Kidney (tissue), 14 donors: ENCODE data around the gene ACP1. TPM values are rescaled to one million over a fixed set of nuclear protein-coding genes. Genes with fewer than 3 reads are reported as not detected.

Source experiments
- DNase-seq, 5 donors: peaks; one replicate each; pipeline ENCODE4 v3.0.0-alpha.2; 2013 to 2020
- FAIRE-seq: peaks from 2 replicates; lab custom pipeline; 2012; peaks lifted over from hg19 to GRCh38; lab: Jason Lieb, UNC
- H3K27ac ChIP-seq, 2 donors: one replicate each; pipeline ENCODE4 v1.7.0; 2013; ENCODE audit warnings: low read depth in 2 of 2, low read length in 2 of 2, inconsistent platforms in 1 of 2
- H3K27me3 ChIP-seq: one replicate; pipeline ENCODE4 v1.7.1; 2013; ENCODE audit warnings: low read length, inconsistent platforms; ENCODE audit not compliant: control insufficient read depth, insufficient read depth
- H3K36me3 ChIP-seq, 3 donors: one replicate each; pipeline versions ENCODE4 v1.7.0 to v1.7.1; 2013; ENCODE audit warnings: low read length in 3 of 3, control low read depth in 1 of 3, inconsistent platforms in 1 of 3; ENCODE audit not compliant: insufficient read depth in 3 of 3, control insufficient read depth in 2 of 3
- H3K4me1 ChIP-seq, 3 donors: one replicate each; pipeline versions ENCODE4 v1.7.0 to v1.7.1; 2013; ENCODE audit warnings: low read length in 3 of 3, inconsistent platforms in 1 of 3, low read depth in 1 of 3; ENCODE audit not compliant: control insufficient read depth in 2 of 3, insufficient read depth in 2 of 3
- H3K4me3 ChIP-seq, 3 donors: one replicate each; pipeline versions ENCODE4 v1.7.0 to v1.8.1; 2013; ENCODE audit warnings: low read length in 3 of 3, control low read depth in 1 of 3, inconsistent platforms in 1 of 3
- H3K9ac ChIP-seq, 3 donors: one replicate each; pipeline versions ENCODE4 v1.7.0 to v1.7.1; 2013; ENCODE audit warnings: low read length in 3 of 3, control low read depth in 1 of 3, inconsistent platforms in 1 of 3
- H3K9me3 ChIP-seq, 3 donors: one replicate each; pipeline versions ENCODE4 v1.7.0 to v1.7.1; 2013; ENCODE audit warnings: low read length in 3 of 3, control low read depth in 1 of 3, inconsistent platforms in 1 of 3; ENCODE audit not compliant: control insufficient read depth in 2 of 3, insufficient read depth in 1 of 3
- intact Hi-C: fragments of 100-400 bp; cut with DNase I; formaldehyde crosslinking; loops from one replicate; pipeline ENCODE4 v1.11.1; 2022
- polyA plus RNA-seq: library from polyadenylated mRNA; stranded (reverse); fragments of 350-450 nt; fragmentation: Illumina TruSeq; extraction: RNeasy Lipid Tissue Mini Kit (QIAGEN cat#74804); gene quantifications from one replicate; pipeline ENCODE4 v1.2.3, GENCODE V29; 2014; ENCODE audit warnings: low read depth, low replicate concordance; ENCODE audit not compliant: insufficient read depth
- total RNA-seq: library from RNA; stranded (reverse); fragmentation: NEBNext Ultra II Directional; extraction: Animal tissue kit (Norgen Biotek cat#: 25700); gene quantifications from one replicate; pipeline ENCODE4 v1.2.1, GENCODE V29; 2021
- TF ChIP-seq, protein P1 (sequence below): IDR thresholded peaks from 3 replicates; pipeline ENCODE4 v1.5.1; 2012; ENCODE audit warnings: mild to moderate bottlenecking, moderate library complexity, borderline replicate concordance; ENCODE audit not compliant: insufficient read depth; ENCODE audit errors: extremely low read depth
- donor health status: control.
- donor health status: control.
- donor health status: control.
- donor health status: control.
- donor health status: control.
- donor health status: DM: yes; HTN: yes; CAD: no.
- donor health status: Normal renal cell carcinoma (clear cell type).

ACP1 gene
- total and polyA plus RNA-seq, 2 donors from 2014 or later, result 75.1 to 122 TPM

DNA sequence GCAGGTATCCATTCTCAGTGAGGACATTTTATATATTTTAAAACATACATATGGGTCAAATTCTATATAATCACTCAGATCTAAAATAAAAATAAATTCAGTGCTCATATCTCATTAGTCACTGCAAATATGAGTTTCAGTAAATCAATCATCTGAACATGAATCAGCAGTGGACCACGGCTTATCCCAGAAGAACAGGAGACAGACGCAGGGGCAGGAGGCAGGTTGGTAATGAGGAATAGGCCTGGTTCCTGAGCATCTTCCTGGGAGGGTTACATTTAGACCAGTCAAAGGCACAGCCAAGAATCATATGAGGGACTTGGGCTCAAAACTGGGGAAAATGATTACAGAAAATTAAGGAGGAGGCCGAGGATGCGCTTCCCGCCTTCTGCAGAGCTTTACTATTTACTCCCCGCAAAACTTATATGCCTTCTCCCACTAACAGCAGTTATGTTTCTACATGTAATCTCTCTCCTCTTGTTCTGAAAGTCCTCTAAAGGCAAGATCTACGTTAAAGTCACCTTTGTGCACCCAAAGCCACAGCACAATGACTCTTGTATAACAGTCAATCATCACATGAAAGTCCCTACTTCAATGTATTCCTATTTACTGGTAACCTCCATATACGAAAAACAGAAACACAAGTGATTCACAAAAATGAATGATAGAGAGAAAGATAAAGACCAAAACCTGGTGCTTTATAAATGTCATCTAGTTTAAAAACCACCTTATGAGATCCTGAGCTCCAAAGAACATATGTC is 36.0 kb upstream of the ACP1 start:
- FAIRE-seq (no peak), DNase-seq (no peak)
- intact Hi-C loops, result no loop called here
- Histone ChIP-seq H3K27ac (no peak overlapping the region), H3K9ac (no peak overlapping the region), H3K4me1 (no peaks in the 10 kb centered on the region), H3K4me3 (no peak overlapping the region), H3K9me3 (no peaks in the 10 kb centered on the region), H3K36me3 (peaks cover 8 to 39% (median 22%) of the 10 kb centered on the region in 3 donors), H3K27me3 (no peaks in the 10 kb centered on the region)
- TF ChIP-seq, protein P1, sequence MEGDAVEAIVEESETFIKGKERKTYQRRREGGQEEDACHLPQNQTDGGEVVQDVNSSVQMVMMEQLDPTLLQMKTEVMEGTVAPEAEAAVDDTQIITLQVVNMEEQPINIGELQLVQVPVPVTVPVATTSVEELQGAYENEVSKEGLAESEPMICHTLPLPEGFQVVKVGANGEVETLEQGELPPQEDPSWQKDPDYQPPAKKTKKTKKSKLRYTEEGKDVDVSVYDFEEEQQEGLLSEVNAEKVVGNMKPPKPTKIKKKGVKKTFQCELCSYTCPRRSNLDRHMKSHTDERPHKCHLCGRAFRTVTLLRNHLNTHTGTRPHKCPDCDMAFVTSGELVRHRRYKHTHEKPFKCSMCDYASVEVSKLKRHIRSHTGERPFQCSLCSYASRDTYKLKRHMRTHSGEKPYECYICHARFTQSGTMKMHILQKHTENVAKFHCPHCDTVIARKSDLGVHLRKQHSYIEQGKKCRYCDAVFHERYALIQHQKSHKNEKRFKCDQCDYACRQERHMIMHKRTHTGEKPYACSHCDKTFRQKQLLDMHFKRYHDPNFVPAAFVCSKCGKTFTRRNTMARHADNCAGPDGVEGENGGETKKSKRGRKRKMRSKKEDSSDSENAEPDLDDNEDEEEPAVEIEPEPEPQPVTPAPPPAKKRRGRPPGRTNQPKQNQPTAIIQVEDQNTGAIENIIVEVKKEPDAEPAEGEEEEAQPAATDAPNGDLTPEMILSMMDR, result no peak

DNA sequence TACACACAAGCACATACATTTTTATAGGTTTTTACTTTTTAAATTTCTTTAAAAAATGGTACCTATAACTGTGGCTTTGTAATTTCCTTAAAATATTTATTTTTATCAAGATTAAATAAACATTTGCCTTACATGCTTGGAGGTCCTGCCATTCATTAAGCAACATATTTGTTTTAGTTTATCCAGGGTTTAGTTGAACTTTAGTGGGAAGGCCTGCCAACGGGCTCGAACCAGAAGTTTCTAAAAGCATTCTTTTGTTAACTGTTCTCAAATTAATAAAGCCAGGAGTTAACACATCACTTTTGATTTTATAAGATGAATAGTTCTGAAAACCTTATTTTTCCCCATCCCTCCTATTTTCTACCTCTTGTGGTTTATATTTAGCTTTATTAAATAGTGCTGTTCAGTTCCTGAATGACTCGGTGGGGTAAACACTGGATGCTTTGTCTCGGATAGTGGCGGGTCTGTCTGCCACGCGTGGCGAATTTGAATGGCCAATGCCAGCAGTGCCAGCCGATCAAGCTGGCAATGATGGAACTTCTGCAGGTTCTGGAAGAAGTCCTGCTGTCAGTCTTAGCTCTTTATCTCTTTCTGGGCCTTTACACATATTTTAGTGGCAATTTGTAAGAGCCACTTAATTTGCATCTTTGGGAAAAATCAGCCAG is 33.1 kb upstream of the ACP1 start:
- H3K9ac ChIP-seq, result no peak overlapping the region
- TF ChIP-seq, protein P1, result no peak
- H3K4me3 ChIP-seq, result no peak overlapping the region
- peaks cover 3 to 17% (median 17%) of the 10 kb centered on the region in 3 donors for H3K36me3 ChIP-seq
- no peaks in the 10 kb centered on the region for H3K4me1 ChIP-seq
- no peak overlapping the region for H3K27ac ChIP-seq
- intact Hi-C loops, result no loop called here
- DNase-seq (no peak), FAIRE-seq (no peak)
- no peaks in the 10 kb centered on the region for H3K27me3 ChIP-seq
- H3K9me3 ChIP-seq, result no peaks in the 10 kb centered on the region

DNA sequence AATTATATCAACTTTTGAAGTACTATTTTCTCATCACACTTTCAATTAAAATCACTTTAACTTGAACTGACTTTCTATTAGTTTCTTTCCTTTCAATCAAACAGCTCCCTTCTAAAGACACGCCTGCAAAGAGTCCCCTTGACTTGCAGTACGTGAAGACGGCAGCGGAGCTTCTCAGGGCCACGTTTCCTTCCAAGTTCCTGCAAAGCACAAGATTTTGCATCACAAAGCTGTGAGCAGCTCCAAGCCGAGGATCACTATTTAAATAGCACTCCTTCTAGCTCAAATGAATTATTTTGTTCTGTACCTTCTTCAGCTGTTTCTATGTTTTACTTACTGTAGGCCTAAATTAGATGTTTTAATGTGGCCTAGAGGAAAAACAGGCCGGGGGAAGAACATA is 31.7 kb upstream of the ACP1 start:
- Histone ChIP-seq H3K27ac (no peak overlapping the region), H3K36me3 (peaks cover 0 to 14% (median 11%) of the 10 kb centered on the region in 3 donors), H3K27me3 (no peaks in the 10 kb centered on the region), H3K4me3 (no peak overlapping the region), H3K9ac (no peak overlapping the region), H3K9me3 (no peaks in the 10 kb centered on the region), H3K4me1 (peaks cover 0 to 4% (median 0%) of the 10 kb centered on the region in 3 donors)
- intact Hi-C loops, result no loop called here
- DNase-seq, result no peak
- no peak for FAIRE-seq
- TF ChIP-seq, protein P1, result no peak
